Left ventricle myocardium inferior (tissue), 1 donor: ENCODE measurements around the gene AGBL4. TPM values are rescaled to one million over a fixed set of nuclear protein-coding genes. Genes with fewer than 3 reads are reported as not detected.

Source experiments
- DNase-seq: peaks from one replicate; pipeline ENCODE4 v3.0.0-alpha.2; 2020
- H3K27ac ChIP-seq: fragments of 200-600 bp; replicated peaks from 2 replicates; pipeline ENCODE4 v1.8.0; 2021
- H3K27me3 ChIP-seq: fragments of 200-600 bp; 2 replicates; pipeline ENCODE4 v1.8.0; 2021; ENCODE audit warnings: low read depth
- H3K36me3 ChIP-seq: fragments of 200-600 bp; 2 replicates; pipeline ENCODE4 v1.8.0; 2021
- H3K4me1 ChIP-seq: fragments of 200-600 bp; 2 replicates; pipeline ENCODE4 v1.8.0; 2021
- H3K4me3 ChIP-seq: fragments of 200-600 bp; 2 replicates; pipeline ENCODE4 v1.8.0; 2021; ENCODE audit warnings: mild to moderate bottlenecking, moderate library complexity
- H3K9me3 ChIP-seq: fragments of 200-600 bp; replicated peaks from 2 replicates; pipeline ENCODE4 v1.8.0; 2021
- intact Hi-C: fragments of 100-400 bp; cut with micrococcal nuclease; formaldehyde crosslinking; loops from one replicate; pipeline ENCODE4 v1.11.0; 2022
- total RNA-seq: library from RNA; stranded (reverse); fragmentation: NEBNext Ultra II Directional; extraction: Animal tissue kit (Norgen Biotek cat#: 25700); gene quantifications from one replicate; pipeline ENCODE4 v1.2.1, GENCODE V29; 2021
- TF ChIP-seq, protein P1 (sequence below): fragments of 200-600 bp; IDR thresholded peaks from 2 replicates; pipeline ENCODE4 v1.8.0; 2021; ENCODE audit warnings: antibody characterized with exemption, mild to moderate bottlenecking, borderline replicate concordance
- donor health status: DM: no; HTN: yes; CAD: no; lungs with severe emphysema.

The AGBL4 gene
- total RNA-seq, 1 donor from 2014 or later, result 0.38 TPM

GRCh38 chr1:48810740-48811139 lies 1213.0 kb downstream of the AGBL4 start:
- no peak overlapping the region for H3K27ac ChIP-seq
- intact Hi-C loops, result no loop called here
- TF ChIP-seq, protein P1, sequence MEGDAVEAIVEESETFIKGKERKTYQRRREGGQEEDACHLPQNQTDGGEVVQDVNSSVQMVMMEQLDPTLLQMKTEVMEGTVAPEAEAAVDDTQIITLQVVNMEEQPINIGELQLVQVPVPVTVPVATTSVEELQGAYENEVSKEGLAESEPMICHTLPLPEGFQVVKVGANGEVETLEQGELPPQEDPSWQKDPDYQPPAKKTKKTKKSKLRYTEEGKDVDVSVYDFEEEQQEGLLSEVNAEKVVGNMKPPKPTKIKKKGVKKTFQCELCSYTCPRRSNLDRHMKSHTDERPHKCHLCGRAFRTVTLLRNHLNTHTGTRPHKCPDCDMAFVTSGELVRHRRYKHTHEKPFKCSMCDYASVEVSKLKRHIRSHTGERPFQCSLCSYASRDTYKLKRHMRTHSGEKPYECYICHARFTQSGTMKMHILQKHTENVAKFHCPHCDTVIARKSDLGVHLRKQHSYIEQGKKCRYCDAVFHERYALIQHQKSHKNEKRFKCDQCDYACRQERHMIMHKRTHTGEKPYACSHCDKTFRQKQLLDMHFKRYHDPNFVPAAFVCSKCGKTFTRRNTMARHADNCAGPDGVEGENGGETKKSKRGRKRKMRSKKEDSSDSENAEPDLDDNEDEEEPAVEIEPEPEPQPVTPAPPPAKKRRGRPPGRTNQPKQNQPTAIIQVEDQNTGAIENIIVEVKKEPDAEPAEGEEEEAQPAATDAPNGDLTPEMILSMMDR, result no peak
- DNase-seq, result no peak
- H3K4me1 ChIP-seq, result no peaks in the 10 kb centered on the region
- H3K27me3 ChIP-seq, result peaks cover 3% of the 10 kb centered on the region
- H3K4me3 ChIP-seq, result no peak overlapping the region
- H3K36me3 ChIP-seq, result no peaks in the 10 kb centered on the region
- no peaks in the 10 kb centered on the region for H3K9me3 ChIP-seq

DNA sequence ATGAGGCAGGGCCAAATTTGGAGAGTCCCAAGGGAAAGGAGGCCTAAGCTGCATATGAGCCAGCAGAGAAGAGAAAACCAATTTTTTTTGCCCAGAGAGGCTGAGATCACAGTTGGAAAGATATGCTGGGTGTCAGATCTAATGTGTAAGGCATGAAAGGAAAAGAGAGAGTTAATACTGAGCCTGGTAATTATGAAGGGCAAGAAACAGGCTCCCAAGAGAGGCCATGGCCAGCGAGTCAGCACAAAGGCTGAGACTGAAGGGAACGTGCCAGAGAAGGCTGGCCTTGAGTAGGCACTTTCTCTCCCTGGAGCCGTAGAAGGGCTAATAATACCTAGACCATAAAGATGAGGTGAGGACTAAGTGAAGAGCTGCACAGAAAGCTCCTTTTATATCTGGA lies 1215.3 kb downstream of the AGBL4 start:
- TF ChIP-seq, protein P1, result no peak
- Histone ChIP-seq H3K4me3 (no peak overlapping the region), H3K27ac (no peak overlapping the region), H3K27me3 (peaks cover 3% of the 10 kb centered on the region), H3K9me3 (no peaks in the 10 kb centered on the region), H3K36me3 (no peaks in the 10 kb centered on the region), H3K4me1 (no peaks in the 10 kb centered on the region)
- intact Hi-C loops, result no loop called here
- no peak for DNase-seq

DNA sequence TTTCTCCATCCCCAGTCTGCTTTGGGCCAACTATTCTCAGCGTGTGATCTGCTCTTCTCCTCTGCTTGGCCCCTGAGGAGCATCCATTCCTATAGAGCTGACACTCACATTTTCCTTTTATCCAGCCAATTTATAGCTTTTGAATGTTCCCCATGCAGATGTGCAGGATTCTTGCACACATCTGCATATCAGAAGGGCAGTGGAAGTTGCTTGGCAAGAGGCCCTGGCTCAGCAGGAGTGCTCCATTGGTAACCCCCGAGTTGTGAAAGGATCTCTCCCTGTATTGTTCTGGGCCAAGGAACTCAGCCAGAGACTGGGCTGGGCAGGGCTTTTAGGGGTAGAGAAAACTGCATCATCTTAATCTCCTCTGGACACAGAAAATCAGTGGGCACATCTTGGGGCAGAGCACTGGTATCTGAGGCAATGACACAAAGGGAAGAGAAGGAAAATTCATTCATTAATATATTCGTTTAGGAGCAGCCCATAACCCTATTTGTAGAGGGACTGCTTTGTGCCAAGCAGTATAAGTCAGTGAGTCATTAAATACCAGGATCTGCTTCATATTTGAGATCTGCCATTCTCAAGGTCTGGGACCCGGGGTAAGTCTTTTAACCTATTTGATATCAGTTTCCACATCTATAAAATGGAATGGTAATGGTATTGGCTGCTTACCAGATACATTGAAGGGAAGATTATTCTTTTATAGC lies 1216.0 kb downstream of the AGBL4 start:
- H3K27me3 ChIP-seq, result peaks cover under 1% of the 10 kb centered on the region
- H3K27ac ChIP-seq, result no peak overlapping the region
- intact Hi-C loops, result no loop called here
- DNase-seq, result no peak
- H3K9me3 ChIP-seq, result no peaks in the 10 kb centered on the region
- no peak overlapping the region for H3K4me3 ChIP-seq
- H3K36me3 ChIP-seq, result no peaks in the 10 kb centered on the region
- no peaks in the 10 kb centered on the region for H3K4me1 ChIP-seq
- TF ChIP-seq, protein P1, result no peak

- TF ChIP-seq, protein P1, result no peak
- Histone ChIP-seq H3K4me3 (no peak overlapping the region), H3K27me3 (peaks cover 22% of the 10 kb centered on the region), H3K27ac (no peak overlapping the region), H3K36me3 (no peaks in the 10 kb centered on the region), H3K9me3 (no peaks in the 10 kb centered on the region), H3K4me1 (no peaks in the 10 kb centered on the region)
- intact Hi-C loops, result no loop called here
- no peak for DNase-seq
These were observed 1220.3 kb downstream of the AGBL4 start for GRCh38 chr1:48803474-48803873.

DNA sequence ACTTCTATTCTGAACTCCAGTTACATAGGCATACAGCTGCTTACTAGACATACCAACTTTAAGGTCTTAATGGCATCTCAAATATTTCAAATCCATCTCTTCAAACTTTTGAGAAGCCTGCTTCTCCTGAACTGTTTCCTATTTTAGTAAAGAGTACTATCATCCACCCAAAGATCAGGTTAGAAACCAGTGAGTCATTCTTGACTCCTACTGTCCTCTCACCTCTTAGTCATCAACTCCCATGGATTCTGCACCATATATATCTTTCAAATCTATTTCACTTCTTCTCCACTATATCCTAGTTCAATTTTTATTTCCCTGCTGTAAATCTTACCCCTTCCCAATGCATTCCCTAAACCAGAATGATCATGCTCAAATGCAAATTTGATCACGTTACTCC lies 1228.9 kb downstream of the AGBL4 start:
- Histone ChIP-seq H3K27me3 (peaks cover 9% of the 10 kb centered on the region), H3K4me3 (no peak overlapping the region), H3K27ac (no peak overlapping the region), H3K9me3 (no peaks in the 10 kb centered on the region), H3K36me3 (no peaks in the 10 kb centered on the region), H3K4me1 (no peaks in the 10 kb centered on the region)
- TF ChIP-seq, protein P1, result no peak
- no peak for DNase-seq
- intact Hi-C loops, result no loop called here
